Activated T-helper 17 cell treated with anti-CD3 and anti-CD28 coated beads, Interleukin-2, amount 50 U/mL, for 72 hours (primary cell): ENCODE measurements around the gene GATD1. TPM values are rescaled to one million over a fixed set of nuclear protein-coding genes. Genes with fewer than 3 reads are reported as not detected.

Source experiments
- ATAC-seq: fragments of 150-1000 bp; cut with Tn5 transposase; replicated peaks from 2 replicates; pipeline ENCODE4 v1.10.0; 2021; ENCODE audit warnings: mild to moderate bottlenecking, moderate library complexity
- H3K27ac Mint-ChIP-seq: one replicate; pipeline ENCODE4 v1.8.0; 2022; ENCODE audit warnings: mixed read lengths
- H3K27me3 Mint-ChIP-seq: one replicate; pipeline ENCODE4 v1.8.0; 2022; ENCODE audit warnings: mixed read lengths
- H3K36me3 Mint-ChIP-seq: one replicate; pipeline ENCODE4 v1.8.0; 2022; ENCODE audit warnings: low read depth, mild to moderate bottlenecking, mixed read lengths
- H3K4me1 Mint-ChIP-seq: one replicate; pipeline ENCODE4 v1.8.0; 2022; ENCODE audit warnings: mixed read lengths
- H3K4me3 Mint-ChIP-seq: one replicate; pipeline ENCODE4 v1.8.0; 2022; ENCODE audit warnings: mild to moderate bottlenecking, mixed read lengths
- H3K9me3 Mint-ChIP-seq: one replicate; pipeline ENCODE4 v1.8.0; 2022; ENCODE audit warnings: mixed read lengths
- total RNA-seq, 2 donors: library from RNA; stranded (reverse); gene quantifications; one replicate each; pipeline ENCODE4 v1.2.3, GENCODE V29; 2022

GATD1 gene
- total RNA-seq, 2 donors from 2014 or later: 42.3 to 60.9 TPM

- H3K4me1 Mint-ChIP-seq: no peaks in the 10 kb centered on the region
- no peak for ATAC-seq
- H3K27me3 Mint-ChIP-seq: no peaks in the 10 kb centered on the region
- no peaks in the 10 kb centered on the region for H3K9me3 Mint-ChIP-seq
- peaks cover 6% of the 10 kb centered on the region for H3K36me3 Mint-ChIP-seq
- H3K27ac Mint-ChIP-seq: no peak overlapping the region
- H3K4me3 Mint-ChIP-seq: no peak overlapping the region
Observed at GRCh38 chr11:782264-783174, 5.2 kb upstream of the GATD1 start.

- H3K36me3 Mint-ChIP-seq: peaks cover 16% of the 10 kb centered on the region
- no peaks in the 10 kb centered on the region for H3K4me1 Mint-ChIP-seq
- no peak overlapping the region for H3K4me3 Mint-ChIP-seq
- no peaks in the 10 kb centered on the region for H3K9me3 Mint-ChIP-seq
- no peak overlapping the region for H3K27ac Mint-ChIP-seq
- no peak for ATAC-seq
- H3K27me3 Mint-ChIP-seq: no peaks in the 10 kb centered on the region
Observed at GRCh38 chr11:779955-780532, 2.8 kb upstream of the GATD1 start.

GRCh38 chr11:778976-779954, 2.0 kb upstream of the GATD1 start:
- H3K4me3 Mint-ChIP-seq: peak overlapping the region; percentile 27
- no peaks in the 10 kb centered on the region for H3K9me3 Mint-ChIP-seq
- H3K36me3 Mint-ChIP-seq: peaks cover 20% of the 10 kb centered on the region
- H3K27ac Mint-ChIP-seq: no peak overlapping the region
- ATAC-seq: no peak
- H3K27me3 Mint-ChIP-seq: no peaks in the 10 kb centered on the region
- H3K4me1 Mint-ChIP-seq: no peaks in the 10 kb centered on the region

- no peaks in the 10 kb centered on the region for H3K4me1 Mint-ChIP-seq
- H3K4me3 Mint-ChIP-seq: peak overlapping the region; percentile 83
- peak overlapping the region; percentile 86 for H3K27ac Mint-ChIP-seq
- peak; percentile 53 for ATAC-seq
- peaks cover 28% of the 10 kb centered on the region for H3K36me3 Mint-ChIP-seq
- H3K27me3 Mint-ChIP-seq: no peaks in the 10 kb centered on the region
- H3K9me3 Mint-ChIP-seq: no peaks in the 10 kb centered on the region
Observed at GRCh38 chr11:776561-777287, 563 bp downstream of the GATD1 start.

GRCh38 chr11:776263-776560, 1.1 kb downstream of the GATD1 start:
- peaks cover 28% of the 10 kb centered on the region for H3K36me3 Mint-ChIP-seq
- H3K4me1 Mint-ChIP-seq: no peaks in the 10 kb centered on the region
- H3K27ac Mint-ChIP-seq: peak overlapping the region; percentile 86
- H3K27me3 Mint-ChIP-seq: no peaks in the 10 kb centered on the region
- ATAC-seq: no peak
- peak overlapping the region; percentile 83 for H3K4me3 Mint-ChIP-seq
- H3K9me3 Mint-ChIP-seq: no peaks in the 10 kb centered on the region

GRCh38 chr11:774873-775592, 2.3 kb downstream of the GATD1 start:
- no peak for ATAC-seq
- peak overlapping the region; percentile 83 for H3K4me3 Mint-ChIP-seq
- H3K27me3 Mint-ChIP-seq: no peaks in the 10 kb centered on the region
- H3K36me3 Mint-ChIP-seq: peaks cover 32% of the 10 kb centered on the region
- H3K9me3 Mint-ChIP-seq: no peaks in the 10 kb centered on the region
- H3K4me1 Mint-ChIP-seq: no peaks in the 10 kb centered on the region
- peak overlapping the region; percentile 86 for H3K27ac Mint-ChIP-seq

GRCh38 chr11:773830-774229, 3.5 kb downstream of the GATD1 start:
- Mint-ChIP-seq H3K9me3 (no peaks in the 10 kb centered on the region), H3K36me3 (peaks cover 38% of the 10 kb centered on the region), H3K27ac (no peak overlapping the region), H3K4me3 (no peak overlapping the region), H3K4me1 (no peaks in the 10 kb centered on the region), H3K27me3 (no peaks in the 10 kb centered on the region)
- no peak for ATAC-seq

GRCh38 chr11:773425-773824, 3.9 kb downstream of the GATD1 start:
- H3K27me3 Mint-ChIP-seq: no peaks in the 10 kb centered on the region

GRCh38 chr11:772429-773390, 4.6 kb downstream of the GATD1 start:
- Mint-ChIP-seq H3K36me3 (peaks cover 38% of the 10 kb centered on the region), H3K4me3 (no peak overlapping the region)

More at GRCh38 chr11:773425-773824, 3.9 kb downstream of the GATD1 start:
- no peak for ATAC-seq
- H3K27ac Mint-ChIP-seq: no peak overlapping the region
- peaks cover 38% of the 10 kb centered on the region for H3K36me3 Mint-ChIP-seq
- no peak overlapping the region for H3K4me3 Mint-ChIP-seq
- H3K4me1 Mint-ChIP-seq: no peaks in the 10 kb centered on the region
- H3K9me3 Mint-ChIP-seq: no peaks in the 10 kb centered on the region

GRCh38 chr11:771617-772204, 5.6 kb downstream of the GATD1 start:
- Mint-ChIP-seq H3K27me3 (no peaks in the 10 kb centered on the region), H3K4me3 (no peak overlapping the region), H3K27ac (no peak overlapping the region), H3K9me3 (no peaks in the 10 kb centered on the region), H3K36me3 (peaks cover 44% of the 10 kb centered on the region), H3K4me1 (no peaks in the 10 kb centered on the region)
- no peak for ATAC-seq

More at GRCh38 chr11:772429-773390, 4.6 kb downstream of the GATD1 start:
- no peaks in the 10 kb centered on the region for H3K4me1 Mint-ChIP-seq
- ATAC-seq: no peak
- H3K9me3 Mint-ChIP-seq: no peaks in the 10 kb centered on the region
- no peaks in the 10 kb centered on the region for H3K27me3 Mint-ChIP-seq
- no peak overlapping the region for H3K27ac Mint-ChIP-seq

- H3K4me1 Mint-ChIP-seq: no peaks in the 10 kb centered on the region
- ATAC-seq: no peak
- H3K9me3 Mint-ChIP-seq: no peaks in the 10 kb centered on the region
- no peak overlapping the region for H3K4me3 Mint-ChIP-seq
- H3K36me3 Mint-ChIP-seq: peaks cover 46% of the 10 kb centered on the region
- H3K27ac Mint-ChIP-seq: no peak overlapping the region
- no peaks in the 10 kb centered on the region for H3K27me3 Mint-ChIP-seq
Observed at GRCh38 chr11:770642-771616, 6.4 kb downstream of the GATD1 start.
